HG02970 (cell line): Measurements from ENCODE around the gene LYL1.
A peak's percentile ranks its signal among the peaks of the same experiment; 100 is the strongest.
"Not testable (repeated sequence)": the region's sequence is repeated elsewhere in the genome, so short reads cannot be mapped to it uniquely, and the experiment has no call there.

Experiments
- ATAC-seq: cut with Tn5 transposase; IDR thresholded peaks from one replicate; pipeline ENCODE4 v1.9.1; 2021; ENCODE audit warnings: mild to moderate bottlenecking, moderate library complexity, moderate number of reproducible peaks; ENCODE audit not compliant: unreplicated experiment, low FRiP score

LYL1 gene

GRCh38 chr19:13102666-13103580 is at the start of gene LYL1:
Gene LYL1 (minus strand): TSS chr19:13102858. CDS start chr19:13101171, 1,687 bp downstream.
- no peak for ATAC-seq

- peak; percentile 29 for ATAC-seq
Observed at GRCh38 chr19:13151605-13152355, 49.1 kb upstream of the LYL1 start.

GRCh38 chr19:13150931-13151604 is 48.4 kb upstream of the LYL1 start:
- ATAC-seq, result no peak

GRCh38 chr19:13150187-13150930 is 47.7 kb upstream of the LYL1 start, which contains the start of the genes IER2 and STX10:
Gene IER2 (plus strand): TSS chr19:13150411. CDS start chr19:13153187, 2,776 bp downstream.
Gene STX10 (minus strand): TSS chr19:13150375. CDS start chr19:13150173, 202 bp downstream.
- peak; percentile 28 for ATAC-seq

- ATAC-seq, result no peak
Observed at GRCh38 chr19:13149628-13150186, 47.0 kb upstream of the LYL1 start.

GRCh38 chr19:13149173-13149627 is 46.5 kb upstream of the LYL1 start:
- not testable (repeated sequence) for ATAC-seq

- no peak for ATAC-seq
Observed at GRCh38 chr19:13146763-13147563, 44.3 kb upstream of the LYL1 start.

- ATAC-seq, result no peak
Observed at GRCh38 chr19:13139633-13140311, 37.1 kb upstream of the LYL1 start.

GRCh38 chr19:13138916-13139198 is 36.2 kb upstream of the LYL1 start:
- ATAC-seq, result no peak

- ATAC-seq, result no peak
Observed at GRCh38 chr19:13138171-13138915, 35.7 kb upstream of the LYL1 start.

GRCh38 chr19:13137290-13137794 is 34.7 kb upstream of the LYL1 start:
- no peak for ATAC-seq

GRCh38 chr19:13135068-13136062 is 32.7 kb upstream of the LYL1 start:
- ATAC-seq, result no peak

- ATAC-seq, result no peak
Observed at GRCh38 chr19:13134626-13135025, 32.0 kb upstream of the LYL1 start.

GRCh38 chr19:13133241-13133870 is 30.7 kb upstream of the LYL1 start:
- no peak for ATAC-seq

- ATAC-seq, result no peak
Observed at GRCh38 chr19:13132471-13133180, 30.0 kb upstream of the LYL1 start.
